Lower lobe of right lung (tissue), 2 donors: ENCODE results near the gene KAT2A. TPM values are rescaled to one million over a fixed set of nuclear protein-coding genes. Genes with fewer than 3 reads are reported as not detected.
A peak's percentile ranks its signal among the peaks of the same experiment; 100 is the strongest.

Source experiments
- ATAC-seq, 2 donors: fragments of 200-7000 bp; cut with Tn5 transposase; one replicate each; pipeline ENCODE4 v1.9.1; 2020 to 2022; ENCODE audit warnings: mild to moderate bottlenecking in 2 of 2, moderate library complexity in 2 of 2
- DNase-seq: peaks from one replicate; pipeline ENCODE4 v3.0.0-alpha.2; 2020
- H3K27ac ChIP-seq: fragments of 200-600 bp; one replicate; pipeline ENCODE4 v1.8.0; 2022
- H3K27me3 ChIP-seq: fragments of 200-600 bp; one replicate; pipeline ENCODE4 v1.8.0; 2022; ENCODE audit warnings: low read depth
- H3K36me3 ChIP-seq: fragments of 200-600 bp; one replicate; pipeline ENCODE4 v1.8.0; 2022; ENCODE audit warnings: mild to moderate bottlenecking
- H3K4me1 ChIP-seq: fragments of 200-600 bp; one replicate; pipeline ENCODE4 v1.8.0; 2022
- H3K4me3 ChIP-seq: fragments of 200-600 bp; one replicate; pipeline ENCODE4 v1.8.0; 2022; ENCODE audit warnings: mild to moderate bottlenecking
- H3K9me3 ChIP-seq: fragments of 200-600 bp; one replicate; pipeline ENCODE4 v1.8.0; 2022
- CTCF ChIP-seq: fragments of 200-600 bp; IDR thresholded peaks from one replicate; pipeline ENCODE4 v1.8.0; 2022; ENCODE audit warnings: antibody characterized with exemption, mild to moderate bottlenecking
- intact Hi-C: fragments of 100-400 bp; cut with DNase I; formaldehyde crosslinking; loops from one replicate; pipeline ENCODE4 v1.11.0; 2022
- total RNA-seq: library from RNA; stranded (reverse); fragmentation: NEBNext Ultra II Directional; extraction: Animal tissue kit (Norgen Biotek cat#: 25700); gene quantifications from one replicate; pipeline ENCODE4 v1.2.1, GENCODE V29; 2021
- donor health status: DM: no; HTN: yes; CAD: no; lungs with severe emphysema.

The KAT2A gene
- total RNA-seq, 1 donor from 2014 or later: 41.6 TPM

- Histone ChIP-seq H3K4me1 (peaks cover 32% of the 10 kb centered on the region), H3K9me3 (no peaks in the 10 kb centered on the region), H3K27ac (peak overlapping the region; percentile 65), H3K27me3 (no peaks in the 10 kb centered on the region), H3K36me3 (peaks cover 41% of the 10 kb centered on the region), H3K4me3 (peak overlapping the region; percentile 86)
- TF ChIP-seq CTCF: no peak
- intact Hi-C loops: no loop called here
- ATAC-seq: no peak
- no peak for DNase-seq
Measured at GRCh38 chr17:42120161-42120769, 902 bp downstream of the KAT2A start.

- intact Hi-C loops: loop anchor here (10.0 kb wide), 1 partner anchor 154 kb away; the partner anchor contains the start of gene CNP
- H3K4me3 ChIP-seq: no peak overlapping the region
- no peak for TF ChIP-seq CTCF
- no peak for ATAC-seq
- H3K36me3 ChIP-seq: peaks cover 31% of the 10 kb centered on the region
- no peak for DNase-seq
- no peaks in the 10 kb centered on the region for H3K27me3 ChIP-seq
- no peaks in the 10 kb centered on the region for H3K9me3 ChIP-seq
- H3K4me1 ChIP-seq: peaks cover 32% of the 10 kb centered on the region
- H3K27ac ChIP-seq: no peak overlapping the region
Measured at GRCh38 chr17:42119301-42119700, 1.9 kb downstream of the KAT2A start.

- DNase-seq (no peak), ATAC-seq (no peak)
- H3K9me3 ChIP-seq: no peaks in the 10 kb centered on the region
- H3K4me3 ChIP-seq: no peak overlapping the region
- H3K36me3 ChIP-seq: peaks cover 30% of the 10 kb centered on the region
- H3K4me1 ChIP-seq: peaks cover 33% of the 10 kb centered on the region
- intact Hi-C loops: loop anchor here (10.0 kb wide), 1 partner anchor 154 kb away; the partner anchor contains the start of gene CNP
- H3K27me3 ChIP-seq: no peaks in the 10 kb centered on the region
- no peak overlapping the region for H3K27ac ChIP-seq
- peak; percentile 46 for TF ChIP-seq CTCF
Measured at GRCh38 chr17:42118545-42118944, 2.6 kb downstream of the KAT2A start.

GRCh38 chr17:42118126-42118510 lies 3.0 kb downstream of the KAT2A start:
- TF ChIP-seq CTCF: no peak
- Histone ChIP-seq H3K27me3 (no peaks in the 10 kb centered on the region), H3K36me3 (peaks cover 34% of the 10 kb centered on the region), H3K4me3 (no peak overlapping the region), H3K4me1 (peaks cover 37% of the 10 kb centered on the region), H3K9me3 (no peaks in the 10 kb centered on the region), H3K27ac (no peak overlapping the region)
- intact Hi-C loops: loop anchor here (10.0 kb wide), 1 partner anchor 153 kb away; the partner anchor contains the start of gene CNP
- DNase-seq: no peak
- ATAC-seq: no peak

GRCh38 chr17:42117397-42118125 lies 3.6 kb downstream of the KAT2A start:
- intact Hi-C loops: loop anchor here (10.0 kb wide), 1 partner anchor 153 kb away; the partner anchor contains the start of gene CNP
- H3K4me1 ChIP-seq: peaks cover 42% of the 10 kb centered on the region

More at GRCh38 chr17:42117397-42118125, 3.6 kb downstream of the KAT2A start:
- H3K27ac ChIP-seq: no peak overlapping the region
- DNase-seq: no peak
- H3K4me3 ChIP-seq: no peak overlapping the region
- no peaks in the 10 kb centered on the region for H3K9me3 ChIP-seq
- no peak for ATAC-seq
- peaks cover 34% of the 10 kb centered on the region for H3K36me3 ChIP-seq
- no peaks in the 10 kb centered on the region for H3K27me3 ChIP-seq
- no peak for TF ChIP-seq CTCF
